Activated CD4-positive, alpha-beta T cell treated with anti-CD3 and anti-CD28 coated beads, Interleukin-2, amount 50 U/mL, for 4 hours (primary cell): ENCODE data around the gene SFXN5.
"Not testable (repeated sequence)": the region's sequence is repeated elsewhere in the genome, so short reads cannot be mapped to it uniquely, and the experiment has no call there.

Experiments
- DNase-seq, 2 experiments: peaks; one replicate each; pipeline ENCODE4 v3.0.0-alpha.2; 2020

The SFXN5 gene

DNA sequence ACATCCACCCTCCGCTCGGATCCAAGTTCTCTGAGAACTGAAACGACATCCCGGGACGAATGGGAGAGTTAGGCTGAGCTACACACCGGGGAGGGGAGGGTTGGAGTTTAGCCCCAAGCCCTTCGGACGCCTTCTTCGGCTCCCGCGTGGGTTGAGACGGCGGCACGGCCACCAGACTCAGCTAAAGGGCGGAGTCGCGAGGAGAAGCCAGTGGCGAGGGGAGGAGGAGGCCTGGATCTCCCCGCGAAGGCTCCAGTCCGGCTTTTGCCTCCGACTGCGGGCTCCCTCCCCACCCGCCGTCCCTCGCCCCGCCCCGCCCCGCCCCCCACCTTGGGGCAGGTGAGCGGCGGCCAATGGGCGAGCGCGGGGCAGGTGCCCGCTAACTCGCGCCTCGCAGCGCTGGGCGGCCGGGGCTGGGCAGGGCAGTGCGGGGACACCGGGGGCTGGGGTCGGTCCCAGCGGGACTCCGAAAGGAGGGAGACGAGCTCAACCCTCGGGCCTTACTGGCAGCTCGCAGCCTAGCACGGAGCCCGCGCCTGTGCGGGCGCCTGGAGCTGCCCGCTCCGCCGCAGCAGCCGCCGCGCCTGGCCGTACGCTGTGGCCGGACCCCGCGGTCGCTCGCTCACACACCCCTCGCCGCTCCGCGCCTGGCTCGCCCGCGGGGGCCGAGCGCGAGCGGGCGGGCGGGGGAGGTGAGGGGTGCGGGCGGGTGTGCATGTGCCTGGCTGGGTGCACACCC is 154.2 kb downstream of the SFXN5 start, which contains the start of gene EMX1:
Gene EMX1, plus strand, starts transcription at position 382 of the 739 bp plus-strand sequence. Its CDS starts 334 bp downstream, at position 716.
- peak; percentile 24 to 26 for DNase-seq

DNA sequence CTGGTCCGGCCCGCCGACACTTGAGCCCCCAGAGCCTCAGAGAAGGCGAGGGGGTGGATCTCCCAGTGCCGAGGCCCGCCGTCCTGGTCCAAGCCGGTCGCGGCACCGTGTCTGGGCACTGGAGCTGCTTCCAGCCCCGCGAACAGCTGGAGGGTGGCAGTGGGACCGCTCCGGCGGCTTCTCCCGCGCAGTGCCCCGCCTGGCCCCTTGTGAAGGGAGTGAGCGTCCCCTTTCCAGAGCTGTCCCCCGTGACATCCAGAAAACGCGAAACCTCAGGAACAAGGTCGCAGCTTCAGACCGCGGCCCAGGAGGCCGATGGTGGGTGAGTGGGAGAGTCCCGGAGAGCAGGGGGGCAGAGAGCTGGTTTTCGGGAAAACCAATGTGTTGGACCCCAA is 154.8 kb downstream of the SFXN5 start:
- DNase-seq = no peak

DNA sequence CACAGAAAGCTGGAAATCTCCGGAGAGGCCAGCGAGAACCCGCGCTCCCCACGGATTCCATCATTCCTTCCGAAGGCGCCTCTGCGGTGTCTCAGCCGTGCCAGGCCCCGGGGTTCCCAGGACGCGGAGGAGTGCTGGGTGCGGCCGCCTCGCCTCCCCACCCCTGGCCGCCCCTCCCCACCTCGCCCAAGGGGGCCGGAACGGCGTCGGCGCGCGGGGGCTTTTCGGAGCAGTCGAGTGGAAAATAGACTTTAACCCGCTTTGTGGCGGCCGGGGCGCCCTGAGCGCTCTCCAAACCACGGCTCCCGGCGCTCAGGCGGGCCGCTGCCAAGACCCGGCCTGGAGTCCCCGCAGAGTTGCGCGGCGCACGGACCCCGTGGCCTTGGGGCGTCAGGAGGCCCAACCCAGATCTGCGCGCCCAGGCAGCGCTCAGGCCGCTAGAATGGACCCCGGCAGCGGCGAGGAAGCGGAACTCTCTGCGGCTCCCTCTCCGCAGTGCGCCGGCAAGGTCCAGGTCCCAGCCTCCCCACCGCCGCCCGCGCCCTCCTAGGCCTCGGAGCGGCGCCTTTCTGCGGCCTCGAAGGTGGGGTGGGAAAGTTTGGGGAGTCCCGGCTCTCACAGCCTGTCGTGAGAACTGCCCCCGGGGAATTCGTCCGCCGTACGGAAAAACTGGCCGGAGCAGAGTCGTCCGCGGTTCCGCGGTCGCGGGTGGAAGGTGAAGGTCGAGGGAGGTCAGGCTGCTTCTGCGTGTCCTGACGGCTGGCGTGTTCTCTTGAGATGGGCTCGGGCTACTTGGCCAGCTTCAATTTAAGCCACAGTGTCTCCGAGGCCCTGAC is 155.4 kb downstream of the SFXN5 start:
- no peak for DNase-seq

DNA sequence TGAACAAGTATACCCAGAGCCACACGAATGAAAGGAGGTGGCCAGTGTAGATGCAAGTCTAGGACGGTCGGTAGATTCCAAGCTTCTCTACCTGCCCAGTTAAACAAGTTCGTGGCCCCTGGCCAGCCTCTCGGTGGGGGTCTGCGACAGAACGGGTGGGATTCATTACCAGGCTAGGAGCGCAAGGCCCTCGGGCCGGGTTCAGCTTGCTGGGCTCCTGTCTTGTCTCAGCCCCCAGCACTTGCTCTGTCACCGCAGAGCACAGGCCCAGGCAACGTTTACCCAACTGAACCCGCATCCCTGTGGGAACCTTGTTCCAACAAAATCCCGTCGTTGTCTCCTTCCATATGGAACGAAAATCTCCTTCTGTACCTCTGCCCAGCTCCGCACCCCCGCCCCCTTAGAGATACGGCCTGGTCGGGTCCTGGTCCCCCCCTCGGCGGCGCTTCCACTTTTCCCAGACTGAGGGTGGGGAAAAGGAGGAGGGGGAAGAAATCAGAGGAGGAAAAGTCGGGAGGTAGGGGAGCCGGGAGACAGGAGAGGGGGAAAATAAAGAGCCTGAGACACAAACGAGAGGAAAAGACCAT is 156.1 kb downstream of the SFXN5 start:
- no peak for DNase-seq

DNA sequence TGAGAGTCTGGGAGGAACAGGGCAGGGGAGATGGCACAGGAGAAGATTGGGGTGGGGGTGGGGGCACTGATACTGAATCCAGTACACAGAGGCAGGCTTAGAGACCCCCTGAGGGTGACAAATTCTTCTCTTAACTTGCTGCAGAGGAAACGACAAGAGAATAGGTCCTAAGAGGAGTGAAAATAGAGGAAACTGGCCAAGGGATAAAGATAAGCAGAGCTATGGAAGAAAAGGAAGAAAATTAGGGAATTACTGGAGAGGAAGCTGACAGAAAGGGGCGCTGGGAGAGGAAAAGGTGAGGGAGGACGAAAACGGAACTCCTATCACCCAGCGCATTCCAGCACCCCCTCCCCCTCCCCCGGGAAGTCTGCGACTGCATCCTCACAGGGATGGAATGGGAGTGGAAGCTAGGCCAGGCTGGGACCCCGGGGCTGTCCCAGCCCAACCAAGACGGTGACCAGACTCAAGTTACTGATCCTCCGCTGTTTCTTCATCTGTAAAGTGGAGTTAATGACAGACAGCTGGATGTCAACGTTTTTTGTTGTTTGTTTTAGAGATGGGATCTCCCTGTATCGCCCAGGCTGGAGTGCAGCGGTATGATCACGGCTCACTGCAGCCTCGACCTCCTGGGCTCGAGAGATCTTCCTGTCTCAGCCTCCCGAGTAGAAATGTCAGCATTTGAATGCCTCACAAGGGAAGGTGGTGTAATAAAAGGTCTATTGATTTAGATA is 156.8 kb downstream of the SFXN5 start:
- no peak for DNase-seq

DNA sequence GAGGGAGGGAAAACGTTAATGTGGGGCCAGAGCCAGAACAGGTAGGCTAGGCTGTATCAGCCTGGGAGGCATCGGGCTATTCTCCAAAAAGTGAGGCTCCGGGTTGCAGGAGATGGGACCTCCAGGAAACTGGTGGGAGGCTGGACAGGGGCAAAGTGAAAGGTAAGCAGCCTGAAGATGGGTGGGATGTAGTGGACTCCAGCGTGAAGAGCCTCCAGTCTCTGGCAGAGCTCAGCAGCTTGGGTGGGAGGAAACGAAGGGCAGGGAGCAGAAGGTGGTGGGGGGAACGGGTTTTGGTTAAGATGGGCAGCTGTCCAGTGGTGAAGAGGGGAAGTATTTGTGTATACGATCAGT is 157.3 kb downstream of the SFXN5 start:
- no peak for DNase-seq

DNA sequence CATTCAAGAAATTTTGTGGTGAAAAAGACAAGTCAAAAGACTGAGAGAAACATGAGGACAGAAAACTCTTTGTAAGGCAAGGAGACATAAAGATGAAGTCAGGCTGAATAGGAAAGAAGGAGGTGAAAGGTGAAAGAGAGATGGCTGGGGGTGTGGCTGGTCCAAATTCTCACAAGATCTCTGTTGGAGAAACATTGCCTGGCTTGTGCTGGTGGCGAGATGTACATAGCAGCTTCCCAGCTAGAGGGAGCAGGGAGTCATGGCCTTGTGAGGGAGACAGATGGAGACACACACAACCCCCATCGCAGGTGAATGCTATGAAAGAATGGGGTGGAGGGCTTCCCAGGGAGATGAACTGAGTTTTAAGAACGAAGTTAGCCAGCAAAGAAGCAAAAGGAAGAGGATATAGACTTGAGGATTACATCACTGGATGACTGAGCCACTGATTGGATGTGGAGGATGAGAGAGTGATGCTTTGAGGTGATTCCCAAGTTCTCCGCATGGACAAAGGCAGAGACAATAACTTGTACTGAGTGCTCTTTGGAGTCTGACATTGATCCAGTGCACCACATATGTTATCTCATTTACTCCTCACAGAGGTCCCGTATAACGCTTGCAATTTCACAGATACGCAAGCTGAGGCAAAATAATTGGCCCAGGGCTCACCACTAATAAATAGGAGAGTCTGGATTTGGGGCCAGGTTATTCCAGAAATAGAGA is 157.9 kb downstream of the SFXN5 start:
- DNase-seq = no peak

DNA sequence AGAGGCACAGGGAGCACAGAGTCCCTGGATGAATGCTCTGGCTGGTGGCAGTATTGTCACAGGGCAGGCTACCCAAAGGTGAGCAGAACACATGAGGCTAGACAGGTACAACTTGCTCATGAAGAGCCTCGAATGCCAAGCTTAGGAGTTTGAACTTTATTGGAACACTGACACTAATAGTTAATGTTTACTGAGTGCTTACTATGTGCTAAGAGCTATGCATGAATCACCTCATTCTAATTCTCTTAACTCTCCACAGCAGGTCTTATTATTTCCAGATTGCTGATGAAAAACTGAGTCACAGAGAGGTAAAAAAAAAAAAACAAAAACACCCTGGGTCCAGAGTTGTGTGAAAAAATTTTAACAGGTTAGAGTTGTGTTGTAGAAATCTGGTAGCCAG is 160.3 kb downstream of the SFXN5 start:
- DNase-seq = no peak

DNA sequence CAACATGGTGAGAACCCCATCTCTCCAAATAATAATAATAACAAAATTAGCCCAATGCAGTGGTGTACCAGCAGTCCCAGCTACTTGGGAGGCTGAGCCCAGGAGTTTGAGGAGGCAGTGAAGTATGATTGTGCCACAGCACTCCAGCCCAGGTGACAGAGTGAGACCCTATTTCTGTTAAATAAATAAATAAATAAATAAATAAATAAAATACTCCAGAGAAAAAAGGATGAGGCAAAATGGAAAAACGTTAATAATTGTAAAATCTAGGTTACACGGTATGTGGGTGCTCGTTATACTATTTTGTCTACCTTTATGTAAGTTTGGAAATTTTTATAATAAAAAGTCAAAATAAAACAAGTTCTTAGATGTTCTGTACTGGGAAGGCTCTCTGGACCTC is 162.8 kb downstream of the SFXN5 start:
- DNase-seq = no peak

DNA sequence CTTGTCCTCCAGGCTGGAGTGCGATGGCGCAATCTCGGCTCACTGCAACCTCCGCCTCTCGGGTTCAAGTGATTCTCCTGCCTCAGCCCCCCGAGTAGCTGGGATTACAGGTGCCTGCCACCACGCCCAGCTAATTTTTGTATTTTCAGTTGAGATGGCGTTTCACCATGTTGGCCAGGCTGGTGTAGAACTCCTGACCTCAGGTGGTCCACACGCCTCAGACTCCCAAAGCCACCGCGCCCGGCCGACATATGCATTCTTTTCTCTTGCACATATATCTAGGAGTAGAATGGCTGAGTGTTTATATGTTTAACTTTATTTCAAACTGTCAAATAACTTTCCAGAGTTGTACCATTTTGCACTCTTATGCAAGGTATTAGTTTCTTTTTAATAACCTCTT is 164.1 kb downstream of the SFXN5 start:
- not testable (repeated sequence) for DNase-seq

DNA sequence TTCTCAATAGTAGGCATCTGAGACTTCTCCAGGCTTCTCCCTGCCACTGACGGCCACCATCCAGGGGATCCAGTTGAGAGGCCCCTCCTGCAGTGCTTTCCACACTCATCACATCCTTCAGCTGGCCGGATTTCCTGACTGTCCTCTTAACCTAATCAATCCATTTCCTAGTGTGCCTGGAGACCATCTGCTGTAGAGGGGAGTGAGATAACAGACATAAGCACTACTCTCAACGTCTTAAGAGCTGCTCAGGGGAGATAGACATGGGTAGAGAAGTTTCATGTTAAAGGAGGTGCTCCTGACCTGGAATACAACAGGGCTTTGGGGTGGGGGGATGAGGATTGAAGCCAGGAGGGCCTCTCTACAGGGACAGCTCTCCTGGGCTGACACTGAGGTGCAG is 170.1 kb downstream of the SFXN5 start:
- no peak for DNase-seq

DNA sequence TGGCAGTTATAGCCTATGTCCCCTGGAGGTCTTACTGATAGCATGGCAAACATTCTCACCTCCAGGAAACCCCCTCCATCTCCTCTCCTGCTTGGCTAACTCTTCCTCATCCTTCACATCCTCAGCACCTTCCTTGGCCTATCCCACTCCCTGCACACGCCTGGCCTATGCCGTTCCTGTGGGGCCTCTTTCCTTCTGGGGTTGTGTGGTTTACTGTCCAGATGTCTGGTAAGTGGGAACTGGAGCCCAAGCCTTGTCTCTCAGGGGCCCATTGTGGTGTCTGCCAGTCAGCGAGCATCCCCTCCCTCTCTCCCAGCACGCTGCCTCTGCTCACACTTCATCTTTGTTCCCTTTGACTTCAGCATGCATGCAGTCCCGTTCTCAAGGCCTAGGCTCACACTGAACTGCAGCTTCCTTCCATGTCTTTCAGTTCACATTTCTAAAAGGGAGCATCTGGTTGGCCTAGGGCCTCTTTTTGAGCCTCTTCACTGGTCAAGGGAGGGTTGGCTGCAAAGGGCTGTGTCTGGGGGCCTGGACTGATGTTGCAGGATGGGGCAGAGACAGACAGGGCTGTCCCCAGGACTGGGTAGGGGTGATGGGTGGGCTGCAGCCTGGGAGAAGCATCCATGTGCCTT is 171.2 kb downstream of the SFXN5 start:
- no peak for DNase-seq

DNA sequence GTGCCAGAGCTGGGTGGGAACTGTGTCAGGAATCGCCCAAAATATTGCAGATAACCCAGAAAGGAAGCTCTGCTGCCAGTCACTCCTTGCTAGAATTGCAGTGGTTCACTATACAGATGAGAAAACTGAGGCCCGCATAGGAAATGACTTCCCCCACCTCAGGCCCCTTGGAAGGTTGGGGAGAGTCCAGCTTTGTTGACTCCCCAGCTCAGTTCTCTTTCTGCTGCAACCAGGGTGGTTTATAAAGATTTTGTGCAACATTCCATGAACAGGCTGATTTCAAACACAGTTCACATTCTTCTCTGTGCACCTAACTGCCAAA is 173.0 kb downstream of the SFXN5 start:
- no peak for DNase-seq

DNA sequence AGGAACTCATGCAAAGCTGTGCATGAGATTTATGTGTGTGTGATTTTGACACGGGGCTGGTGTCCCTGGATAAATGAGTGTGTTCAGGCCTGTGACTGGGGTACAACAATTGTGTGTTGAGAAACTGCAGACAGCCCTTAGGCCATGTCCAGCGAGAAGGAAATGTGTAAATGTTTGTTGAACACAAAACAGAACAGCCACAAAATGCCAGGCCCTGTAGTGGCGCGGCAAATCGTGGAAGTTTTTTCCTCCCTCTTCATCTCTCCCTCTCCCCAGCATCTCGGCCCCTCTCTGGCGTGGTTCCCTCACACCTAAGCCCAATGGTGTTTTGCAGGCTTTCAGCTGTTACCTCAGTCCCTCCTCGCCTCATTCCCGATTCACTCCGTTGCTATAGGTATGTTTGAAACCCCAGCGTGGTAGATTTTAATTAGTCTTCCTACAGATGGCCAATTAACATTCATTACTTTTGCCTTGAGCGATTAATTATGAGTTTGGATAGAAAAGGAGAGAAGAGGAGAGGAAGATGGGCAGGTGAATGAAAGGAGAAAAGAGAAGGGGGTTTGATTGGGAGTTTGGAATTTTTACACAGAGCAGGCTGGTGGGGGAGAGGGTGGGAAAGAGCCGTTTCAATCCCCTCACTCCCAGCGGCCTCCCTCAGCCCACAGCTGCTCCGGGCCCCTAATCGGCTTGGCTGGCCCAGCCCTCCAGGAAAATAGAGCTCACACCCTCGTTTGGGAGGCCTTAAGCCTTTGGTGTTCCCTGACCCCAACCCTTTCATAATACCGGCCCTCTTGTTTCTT is 173.5 kb downstream of the SFXN5 start:
- DNase-seq = no peak

DNA sequence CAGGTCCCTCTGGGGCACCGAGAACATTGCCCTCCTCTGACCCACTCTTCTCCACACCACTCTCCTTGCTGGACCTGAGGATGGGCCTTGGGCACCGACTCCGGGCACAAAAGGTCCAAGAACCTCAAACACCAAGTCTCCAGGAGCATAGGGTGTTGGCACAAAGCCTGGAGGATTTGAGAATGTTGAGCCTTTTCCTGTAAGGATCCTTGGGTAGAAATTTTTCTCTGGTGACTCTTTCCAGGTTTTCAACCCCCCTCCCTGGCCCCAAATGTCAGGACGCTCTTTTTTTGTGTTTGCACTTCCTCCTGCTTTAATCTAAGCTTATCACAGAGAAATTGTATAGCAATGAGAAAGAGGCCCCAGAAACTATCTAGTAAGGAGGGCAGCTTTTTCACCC is 175.1 kb downstream of the SFXN5 start:
- DNase-seq = no peak

DNA sequence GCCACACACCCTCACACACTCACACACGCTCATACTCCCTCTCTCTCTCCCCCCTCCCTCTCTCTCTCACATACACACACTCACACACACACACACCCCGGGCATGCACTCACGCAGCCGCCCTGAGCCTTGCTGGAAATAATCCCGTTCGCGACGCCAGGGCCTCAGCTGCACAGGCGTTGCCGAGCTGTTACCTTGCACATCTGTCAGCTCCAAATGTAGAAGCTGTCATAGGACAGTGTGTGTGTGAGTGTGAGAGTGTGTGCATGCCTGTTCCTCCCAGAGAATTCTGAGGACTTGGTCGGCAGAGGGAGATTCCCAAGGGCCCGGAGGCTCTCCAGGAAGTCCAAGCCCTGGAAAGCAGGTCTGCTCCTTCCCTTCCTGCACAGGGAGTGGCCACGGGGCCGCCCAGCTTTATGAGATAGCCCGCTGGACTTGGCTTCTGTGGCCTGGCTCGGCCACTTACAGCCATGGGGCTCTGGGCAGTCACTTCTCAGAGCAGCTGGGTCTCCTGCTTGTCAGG is 175.7 kb downstream of the SFXN5 start:
- DNase-seq = no peak

DNA sequence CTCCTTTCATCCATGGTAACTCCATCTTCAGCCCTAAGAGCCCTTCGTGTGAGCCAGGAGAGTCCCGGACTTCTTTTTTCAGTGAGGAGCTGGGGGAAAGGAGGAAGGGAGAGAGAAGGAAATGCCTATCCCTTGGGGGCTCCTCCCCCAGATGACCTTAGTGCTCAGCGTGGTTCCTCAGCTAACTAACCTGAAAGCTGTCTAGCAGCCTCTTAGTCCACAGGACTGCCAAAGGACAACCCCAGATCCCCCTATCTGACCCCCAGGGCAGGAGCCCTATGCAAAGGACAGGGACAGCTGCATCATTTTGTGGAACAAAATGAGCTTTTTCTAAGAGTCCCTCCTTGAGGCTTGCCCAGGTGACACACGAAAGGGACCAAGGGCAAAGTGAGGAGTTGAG is 176.4 kb downstream of the SFXN5 start:
- DNase-seq = no peak

DNA sequence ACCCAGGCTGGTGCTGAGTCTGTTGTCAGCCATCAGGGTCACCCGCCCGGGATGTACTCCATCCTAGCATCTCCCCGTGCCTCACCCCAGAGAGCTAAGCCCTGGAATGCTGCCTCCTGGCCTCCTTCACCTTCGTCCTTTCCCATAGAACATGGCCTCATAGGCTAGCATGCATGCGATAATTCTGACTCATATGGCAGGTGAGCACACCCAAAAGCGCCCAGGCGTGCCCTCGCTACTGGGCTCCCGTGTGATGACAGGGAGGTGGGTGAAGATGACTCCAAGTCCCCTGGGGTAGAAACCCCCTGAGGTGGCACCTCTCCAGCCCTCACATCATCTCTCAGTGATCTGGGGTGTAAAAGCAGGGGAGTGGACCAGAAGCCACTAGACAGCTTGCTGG is 177.0 kb downstream of the SFXN5 start:
- no peak for DNase-seq

DNA sequence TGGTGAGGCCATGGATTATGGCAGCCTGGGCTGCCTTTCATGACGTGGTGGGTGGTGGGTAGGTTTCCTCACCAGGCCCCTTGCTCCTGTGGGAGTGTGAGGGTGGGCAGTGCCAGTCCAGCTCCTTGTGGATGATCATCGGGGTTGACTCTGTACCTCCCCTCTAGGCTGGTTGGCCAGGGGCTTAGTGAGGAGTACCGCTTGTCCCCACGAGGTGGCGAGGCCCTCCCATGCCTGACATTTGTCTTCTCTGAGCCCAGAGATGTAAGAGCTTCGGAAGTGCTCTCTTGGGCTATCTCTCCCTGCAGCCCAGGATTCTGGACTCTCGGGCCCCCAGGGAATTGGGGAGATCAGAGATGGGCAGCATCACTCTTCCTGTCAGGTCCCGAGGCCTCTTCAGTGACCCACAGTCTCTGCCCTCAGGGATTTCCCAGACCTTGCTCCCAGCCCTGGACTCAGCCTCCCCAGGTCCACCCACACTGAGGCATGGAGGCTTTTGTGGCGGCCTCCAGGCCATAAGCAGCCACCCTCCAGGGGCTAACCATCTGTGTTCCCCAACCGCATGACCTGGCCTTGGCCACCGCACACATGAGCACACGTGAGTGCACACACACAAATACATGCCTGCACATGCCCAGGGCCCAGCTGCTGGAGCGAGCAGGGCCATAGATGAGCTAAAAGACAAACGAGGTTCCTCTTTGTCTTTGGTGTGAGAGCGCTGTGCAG is 177.8 kb downstream of the SFXN5 start:
- DNase-seq = no peak

DNA sequence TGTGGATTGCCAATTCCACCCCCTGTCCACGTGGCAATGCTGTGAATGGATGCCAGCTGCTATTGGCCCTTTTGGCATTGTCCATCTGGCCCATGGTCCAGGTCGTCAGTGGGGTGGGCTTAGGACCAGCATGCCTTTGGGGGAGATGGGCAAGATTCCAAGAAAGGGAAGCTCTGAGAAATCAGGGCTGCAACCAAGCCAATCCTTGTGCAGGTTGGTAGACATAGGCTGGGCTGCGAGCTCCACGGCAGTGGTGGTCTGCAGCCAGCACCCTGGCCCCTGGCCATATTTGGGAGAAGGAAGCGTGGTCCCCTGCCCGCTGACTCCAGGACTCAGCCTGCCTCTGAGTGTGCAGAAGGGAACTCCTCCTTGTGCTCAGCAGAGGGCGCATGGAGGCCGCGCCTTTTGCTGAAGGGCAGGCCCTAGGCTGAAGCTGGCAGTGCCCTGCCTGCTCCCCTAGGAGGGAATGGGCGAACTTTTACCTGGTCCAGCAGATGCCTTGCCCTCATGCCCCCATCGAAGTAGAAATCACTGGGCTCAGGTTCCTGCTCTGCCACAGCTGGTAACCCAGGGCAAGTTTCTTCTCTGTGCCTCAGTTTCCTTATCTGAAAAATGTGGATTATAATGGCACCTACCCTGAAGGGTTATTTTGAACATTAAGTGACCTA is 178.9 kb downstream of the SFXN5 start:
- DNase-seq = peak; percentile 31 to 35
